ENCODE measurements around the gene PCP2.

The PCP2 gene

DNA sequence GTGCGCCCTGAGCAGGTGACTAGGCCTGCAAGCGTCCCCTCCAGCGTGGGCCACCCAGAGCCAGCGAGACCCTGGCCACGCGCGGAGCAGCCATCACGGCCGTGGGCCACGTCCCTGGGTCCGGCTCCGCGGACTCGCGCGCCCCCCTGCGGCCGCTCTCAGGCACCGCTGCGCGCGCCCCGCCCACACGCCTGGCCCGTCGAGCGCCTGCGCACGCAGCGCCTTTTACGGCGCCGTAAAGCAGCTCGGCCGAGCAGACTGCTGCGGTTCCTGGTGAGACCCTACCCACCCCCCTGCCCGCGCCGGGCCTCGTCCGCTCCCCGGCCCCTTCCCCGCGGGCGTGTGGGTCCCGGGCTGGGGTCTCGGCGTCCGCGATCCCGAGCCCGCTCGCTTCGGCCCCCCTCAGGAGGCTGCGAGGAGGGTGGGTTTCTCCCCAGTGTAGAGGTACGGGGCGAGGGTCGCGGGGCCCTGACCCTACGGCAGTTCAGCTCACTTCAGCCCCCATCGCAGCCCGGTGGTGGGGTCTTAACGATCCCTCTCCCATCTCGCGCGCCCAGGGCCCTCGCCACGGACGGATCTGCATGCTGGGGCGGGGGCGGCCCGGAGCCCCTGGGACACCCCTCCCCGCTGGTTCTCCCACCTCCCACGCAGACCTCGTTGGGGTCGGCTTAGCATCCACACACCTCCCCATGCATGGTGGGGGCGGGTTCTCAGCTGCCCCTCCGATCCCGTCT, 47.3 kb upstream of the PCP2 start, which contains the start of gene TRAPPC5:
Gene TRAPPC5, plus strand, starts transcription at position 228 of the 734 bp plus-strand sequence. CDS start 1,421 bp downstream, outside the sequence.
- Histone ChIP-seq H2BK12ac (ENCODE audit: low read length in 2 of 2) (peak within 1 kb of the TSS; percentile 78 to 79), H3K18ac (ENCODE audit: low read depth in 1 of 2, low read length in 2 of 2) (peak within 1 kb of the TSS; percentile 97 to 99), H3K9ac (ENCODE audit: low read length) (peak within 1 kb of the TSS; percentile 94), H2AFZ (ENCODE audit: low read depth, low read length) (peak within 1 kb of the TSS; percentile 100), H2BK5ac (ENCODE audit: low read depth, low read length, poor library complexity, severe bottlenecking) (no peak within 1 kb of the TSS), H3K14ac (ENCODE audit: low read length in 2 of 2) (peak within 1 kb of the TSS; percentile 96 to 98), H3K4me3 (ENCODE audit: insufficient read depth in 1 of 2, low read depth in 1 of 2, low read length in 2 of 2) (peak within 1 kb of the TSS; percentile 93 to 100), H3K4ac (ENCODE audit: low read depth in 1 of 2, low read length in 2 of 2) (peak within 1 kb of the TSS; percentile 87 to 99), H3K4me2 (ENCODE audit: low read length, poor library complexity, severe bottlenecking) (peak within 1 kb of the TSS; percentile 86), H3K4me1 (ENCODE audit: control insufficient read depth, insufficient read depth, low read depth, low read length) (peaks cover 17% of the 10 kb centered on the region), H3K36me3 (ENCODE audit: control insufficient read depth in 1 of 2, insufficient read depth in 2 of 2, low read depth in 1 of 2, low read length in 2 of 2) (peaks cover 17 to 32% of the 10 kb centered on the region in 2 experiments), H3K23ac (ENCODE audit: low read length in 2 of 2) (peak within 1 kb of the TSS; percentile 90 to 96), H2AK5ac (ENCODE audit: low read length, severe bottlenecking) (peak within 1 kb of the TSS; percentile 45), H3K9me3 (ENCODE audit: control insufficient read depth, low read length) (no peaks in the 10 kb centered on the region), H2BK120ac (ENCODE audit: low read depth, low read length) (peak within 1 kb of the TSS; percentile 98), H3K27me3 (ENCODE audit: control insufficient read depth in 1 of 2, insufficient read depth in 1 of 2, low read length in 2 of 2) (peaks cover 18 to 37% of the 10 kb centered on the region in 2 experiments), H3K79me1 (replicated peaks; ENCODE audit: low read length, poor library complexity, severe bottlenecking) (peaks cover 23% of the 10 kb centered on the region), H2BK15ac (ENCODE audit: low read depth, poor library complexity, severe bottlenecking) (peak within 1 kb of the TSS; percentile 92), H4K8ac (ENCODE audit: low read length) (peak within 1 kb of the TSS; percentile 99), H4K91ac (ENCODE audit: low read length) (peak within 1 kb of the TSS; percentile 86), H3K27ac (ENCODE audit: low read length, poor library complexity, severe bottlenecking) (no peak within 1 kb of the TSS)
- peak; percentile 75 for DNase-seq
- WGBS, result under 1% methylated on average over 46 of the region's 79 CpGs

DNA sequence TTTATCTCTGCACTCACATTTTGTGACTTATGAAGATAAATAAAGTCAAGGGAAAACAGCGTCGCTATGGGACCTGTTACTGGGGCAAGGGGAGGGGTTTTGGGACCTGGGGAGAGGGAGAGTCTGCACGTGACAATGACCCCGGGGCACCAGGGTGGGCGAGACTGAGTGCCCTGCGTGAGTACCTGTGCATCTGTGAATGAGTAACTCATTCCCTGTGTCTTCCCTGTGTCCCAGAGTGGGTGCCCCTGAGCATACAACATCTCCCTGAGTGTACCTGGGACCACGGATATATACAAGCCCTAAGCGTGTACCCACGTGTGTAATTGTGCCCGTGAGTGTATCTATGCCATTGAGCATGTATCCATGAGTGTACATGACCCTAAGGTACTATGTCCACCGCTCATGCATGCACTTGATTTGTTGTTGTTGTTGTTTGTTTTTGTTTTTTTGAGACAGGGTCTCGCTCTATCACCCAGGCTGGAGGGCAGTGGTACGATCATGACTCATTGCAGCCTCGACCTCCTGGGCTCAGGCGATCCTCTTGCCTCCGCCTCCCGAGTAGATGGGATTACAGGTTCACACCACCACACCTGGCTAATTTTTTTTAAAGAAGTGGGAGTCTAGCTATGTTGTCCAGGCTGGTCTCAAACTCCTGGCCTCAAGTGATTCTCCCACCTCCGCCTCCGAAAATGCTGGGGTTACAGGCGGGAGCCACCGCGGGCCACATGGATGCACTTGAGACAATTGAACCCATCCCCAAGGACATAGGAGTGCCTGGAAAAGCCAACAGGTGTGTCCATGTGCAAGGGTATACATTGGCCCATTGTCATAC, 46.5 kb upstream of the PCP2 start:
- Histone ChIP-seq H2BK5ac (ENCODE audit: low read depth, low read length, poor library complexity, severe bottlenecking) (no peak overlapping the region), H3K27ac (ENCODE audit: low read length, poor library complexity, severe bottlenecking) (no peak overlapping the region), H2BK12ac (ENCODE audit: low read length in 2 of 2) (peak overlapping the region; percentile 78 to 79), H4K91ac (ENCODE audit: low read length) (peak overlapping the region; percentile 86), H3K18ac (ENCODE audit: low read depth in 1 of 2, low read length in 2 of 2) (peak overlapping the region in 1 of 2 experiments; percentile 89), H2AK5ac (ENCODE audit: low read length, severe bottlenecking) (peak overlapping the region; percentile 45), H2BK15ac (ENCODE audit: low read depth, poor library complexity, severe bottlenecking) (no peak overlapping the region), H3K4me3 (ENCODE audit: insufficient read depth in 1 of 2, low read depth in 1 of 2, low read length in 2 of 2) (peak overlapping the region; percentile 45 to 93), H3K4me1 (ENCODE audit: control insufficient read depth, insufficient read depth, low read depth, low read length) (peaks cover 17% of the 10 kb centered on the region), H2BK120ac (ENCODE audit: low read depth, low read length) (no peak overlapping the region), H3K27me3 (ENCODE audit: control insufficient read depth in 1 of 2, insufficient read depth in 1 of 2, low read length in 2 of 2) (peaks cover 18 to 38% of the 10 kb centered on the region in 2 experiments), H3K79me1 (replicated peaks; ENCODE audit: low read length, poor library complexity, severe bottlenecking) (peaks cover 22% of the 10 kb centered on the region), H3K9ac (ENCODE audit: low read length) (peak overlapping the region; percentile 94), H3K23ac (ENCODE audit: low read length in 2 of 2) (no peak overlapping the region), H3K4ac (ENCODE audit: low read depth in 1 of 2, low read length in 2 of 2) (peak overlapping the region in 1 of 2 experiments; percentile 85), H3K36me3 (ENCODE audit: control insufficient read depth in 1 of 2, insufficient read depth in 2 of 2, low read depth in 1 of 2, low read length in 2 of 2) (peaks cover 17 to 27% of the 10 kb centered on the region in 2 experiments), H3K4me2 (ENCODE audit: low read length, poor library complexity, severe bottlenecking) (peak overlapping the region; percentile 86), H2AFZ (ENCODE audit: low read depth, low read length) (peak overlapping the region; percentile 100), H3K14ac (ENCODE audit: low read length in 2 of 2) (peak overlapping the region in 1 of 2 experiments; percentile 83), H3K9me3 (ENCODE audit: control insufficient read depth, low read length) (no peaks in the 10 kb centered on the region), H4K8ac (ENCODE audit: low read length) (peak overlapping the region; percentile 99)
- no peak for DNase-seq
- WGBS, result 51% methylated on average over 22 of the region's 22 CpGs

DNA sequence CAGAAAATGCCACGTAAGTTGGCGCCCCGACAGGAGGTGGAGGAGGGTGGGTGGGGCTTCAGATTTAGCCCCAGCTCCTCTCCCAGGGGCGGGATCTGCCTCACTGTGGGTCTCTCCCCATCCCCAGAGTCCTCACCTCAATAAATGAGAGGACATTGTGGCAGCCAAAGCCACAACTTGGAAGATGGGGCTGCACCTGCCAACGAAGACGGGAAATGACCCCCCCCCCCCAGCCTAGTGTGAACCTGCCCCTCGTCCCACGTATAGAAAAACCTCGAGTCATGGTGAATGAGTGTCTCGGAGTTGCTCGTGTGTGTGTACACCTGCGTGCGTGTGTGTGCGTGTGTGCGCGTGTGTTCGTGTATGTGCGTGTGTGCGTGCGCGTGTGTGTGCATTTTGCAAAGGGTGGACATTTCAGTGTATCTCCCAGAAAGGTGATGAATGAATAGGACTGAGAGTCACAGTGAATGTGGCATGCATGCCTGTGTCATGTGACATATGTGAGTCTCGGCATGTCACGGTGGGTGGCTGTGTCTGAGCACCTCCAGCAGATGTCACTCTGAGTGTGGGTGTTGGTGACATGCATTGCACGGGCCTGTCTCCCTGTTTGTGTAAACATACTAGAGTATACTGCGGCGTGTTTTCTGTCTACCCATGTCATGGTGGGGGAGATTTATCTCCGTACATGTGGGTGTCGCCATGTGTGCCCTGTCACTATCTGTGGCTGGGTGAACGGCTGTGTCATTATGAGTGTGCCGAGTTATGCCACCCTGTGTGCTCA, 45.6 kb upstream of the PCP2 start:
- Histone ChIP-seq H2BK120ac (ENCODE audit: low read depth, low read length) (no peak overlapping the region), H4K8ac (ENCODE audit: low read length) (no peak overlapping the region), H3K14ac (ENCODE audit: low read length in 2 of 2) (no peak overlapping the region), H3K4me1 (ENCODE audit: control insufficient read depth, insufficient read depth, low read depth, low read length) (peaks cover 17% of the 10 kb centered on the region), H3K79me1 (replicated peaks; ENCODE audit: low read length, poor library complexity, severe bottlenecking) (peaks cover 22% of the 10 kb centered on the region), H3K4me3 (ENCODE audit: insufficient read depth in 1 of 2, low read depth in 1 of 2, low read length in 2 of 2) (peak overlapping the region in 1 of 2 experiments; percentile 12), H3K9ac (ENCODE audit: low read length) (no peak overlapping the region), H3K36me3 (ENCODE audit: control insufficient read depth in 1 of 2, insufficient read depth in 2 of 2, low read depth in 1 of 2, low read length in 2 of 2) (peaks cover 17 to 24% of the 10 kb centered on the region in 2 experiments), H2BK5ac (ENCODE audit: low read depth, low read length, poor library complexity, severe bottlenecking) (no peak overlapping the region), H4K91ac (ENCODE audit: low read length) (no peak overlapping the region), H3K9me3 (ENCODE audit: control insufficient read depth, low read length) (no peaks in the 10 kb centered on the region), H3K23ac (ENCODE audit: low read length in 2 of 2) (no peak overlapping the region), H3K27ac (ENCODE audit: low read length, poor library complexity, severe bottlenecking) (no peak overlapping the region), H3K4me2 (ENCODE audit: low read length, poor library complexity, severe bottlenecking) (no peak overlapping the region), H2AFZ (ENCODE audit: low read depth, low read length) (no peak overlapping the region), H2BK15ac (ENCODE audit: low read depth, poor library complexity, severe bottlenecking) (no peak overlapping the region), H3K27me3 (ENCODE audit: control insufficient read depth in 1 of 2, insufficient read depth in 1 of 2, low read length in 2 of 2) (peaks cover 20 to 38% of the 10 kb centered on the region in 2 experiments), H2AK5ac (ENCODE audit: low read length, severe bottlenecking) (no peak overlapping the region), H3K4ac (ENCODE audit: low read depth in 1 of 2, low read length in 2 of 2) (no peak overlapping the region), H2BK12ac (ENCODE audit: low read length in 2 of 2) (no peak overlapping the region), H3K18ac (ENCODE audit: low read depth in 1 of 2, low read length in 2 of 2) (no peak overlapping the region)
- DNase-seq, result peak; percentile 4
- 64% methylated on average over 29 of the region's 30 CpGs for WGBS

Measured in mesenchymal stem cell (in vitro differentiated cells and primary cell).